GM12892 (cell line): Measurements from ENCODE around the gene DNAJB8.

Experiments
- POLR2A ChIP-seq: IDR thresholded peaks from 2 replicates; pipeline ENCODE4 v1.6.1; 2011; ENCODE audit warnings: low read depth, low read length, control low read depth
- TAF1 ChIP-seq: IDR thresholded peaks from 2 replicates; pipeline ENCODE4 v1.6.1; 2011; ENCODE audit warnings: low read depth, mild to moderate bottlenecking, control low read depth, low read length, borderline replicate concordance

- TF ChIP-seq TAF1 (no peak), POLR2A (no peak)
These were observed 13.6 kb upstream of the DNAJB8 start for GRCh38 chr3:128480278-128480677.
